Raji (cell line): ENCODE data around the gene RAB18.

Source experiments
- POLR2A ChIP-seq: IDR thresholded peaks from 2 replicates; pipeline ENCODE4 v1.6.1; 2011; ENCODE audit warnings: low read depth, low read length, control low read depth; ENCODE audit not compliant: insufficient read depth

The RAB18 gene

DNA sequence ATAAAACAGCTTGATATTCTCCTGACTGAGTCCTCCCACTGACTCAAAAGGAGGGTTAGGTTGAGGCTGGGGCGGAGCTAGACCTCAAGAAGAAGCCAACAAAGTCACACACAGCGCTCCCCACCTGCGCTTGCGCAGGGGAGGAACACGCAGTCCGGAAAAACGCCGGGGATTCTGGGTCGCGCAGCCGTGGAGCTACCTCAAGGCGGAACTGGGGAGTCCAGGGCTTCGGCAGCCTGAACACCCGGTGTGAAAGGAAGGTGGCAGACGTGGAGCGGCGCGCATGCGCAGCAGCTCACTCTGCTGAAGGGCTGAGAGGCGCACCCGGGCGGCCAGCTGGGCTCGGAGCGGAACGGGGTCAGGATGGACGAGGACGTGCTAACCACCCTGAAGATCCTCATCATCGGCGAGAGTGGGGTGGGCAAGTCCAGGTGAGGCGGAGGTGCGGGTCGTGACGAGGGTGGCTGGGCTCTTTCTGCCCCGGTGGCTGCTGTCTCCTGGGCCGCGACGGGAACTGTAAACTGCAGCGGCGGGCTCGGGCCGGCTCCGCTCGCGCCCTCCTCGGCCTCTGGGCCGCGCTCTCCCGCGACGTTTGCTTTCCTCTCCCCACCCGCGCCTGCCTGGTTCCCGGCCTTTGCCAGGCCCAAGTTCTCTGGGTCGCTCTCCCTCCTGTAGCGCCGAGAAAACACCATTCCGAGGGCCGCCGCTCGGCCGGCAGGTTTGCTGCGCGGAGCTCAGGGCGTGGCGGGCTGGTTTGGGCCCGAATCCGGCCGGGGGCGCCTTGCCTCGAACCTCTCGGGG, at the start of gene RAB18:
RAB18 (plus strand) TSS at position 298 of the 801 bp plus-strand sequence; CDS start at position 364, 66 bp downstream.
- peak; percentile 93 for TF ChIP-seq POLR2A

DNA sequence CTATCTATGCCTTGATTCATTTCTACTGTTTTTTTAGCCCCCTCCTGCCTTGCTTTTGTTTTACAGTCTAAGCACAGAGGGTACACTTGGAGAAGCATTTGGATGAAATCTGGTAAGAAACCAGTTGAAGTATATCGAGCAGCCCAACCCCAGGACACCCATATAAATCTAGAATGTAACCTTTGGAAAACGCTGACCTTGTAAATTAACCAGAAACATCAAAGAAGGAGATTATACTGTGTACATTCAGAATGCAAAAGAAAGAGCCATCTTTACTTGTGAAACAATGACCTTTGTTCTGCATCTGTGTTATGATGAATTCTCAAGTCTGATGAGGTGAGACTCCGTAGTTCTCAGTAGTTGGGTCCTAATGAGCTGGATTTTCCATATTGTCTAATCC, 49.3 kb upstream of the RAB18 start:
- no peak for TF ChIP-seq POLR2A

DNA sequence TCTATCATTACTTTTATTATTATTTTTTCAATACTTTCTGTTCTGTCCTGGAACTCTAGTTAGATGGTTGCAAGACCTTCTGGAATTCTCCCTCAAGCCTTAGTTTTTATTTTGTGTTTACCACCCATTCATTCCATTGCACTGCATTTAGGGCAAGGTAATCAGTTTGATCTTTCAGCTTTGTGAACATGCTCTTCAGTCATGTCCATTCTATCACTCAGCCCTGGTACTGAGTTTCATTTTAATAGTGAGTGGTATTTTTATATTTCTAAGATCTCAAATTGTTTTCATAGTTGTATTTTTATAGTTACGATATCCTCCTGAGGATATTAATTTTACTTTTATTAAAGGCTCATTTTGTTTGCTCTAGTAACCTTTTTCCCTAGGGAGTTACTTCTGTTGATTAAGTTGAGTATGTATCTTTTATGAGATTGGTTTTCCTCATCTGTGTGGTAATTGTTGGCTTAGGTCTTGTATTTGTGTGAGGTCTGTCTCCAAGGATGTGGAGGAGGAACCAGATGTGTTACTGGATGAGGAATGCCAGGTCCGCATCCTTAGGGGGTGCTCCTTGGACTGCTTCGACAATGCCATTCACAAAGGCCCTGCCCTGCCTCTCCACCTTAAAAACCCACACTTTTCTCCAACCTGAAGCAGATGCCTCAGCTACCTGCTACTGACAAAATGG, 46.7 kb upstream of the RAB18 start:
- no peak for TF ChIP-seq POLR2A

DNA sequence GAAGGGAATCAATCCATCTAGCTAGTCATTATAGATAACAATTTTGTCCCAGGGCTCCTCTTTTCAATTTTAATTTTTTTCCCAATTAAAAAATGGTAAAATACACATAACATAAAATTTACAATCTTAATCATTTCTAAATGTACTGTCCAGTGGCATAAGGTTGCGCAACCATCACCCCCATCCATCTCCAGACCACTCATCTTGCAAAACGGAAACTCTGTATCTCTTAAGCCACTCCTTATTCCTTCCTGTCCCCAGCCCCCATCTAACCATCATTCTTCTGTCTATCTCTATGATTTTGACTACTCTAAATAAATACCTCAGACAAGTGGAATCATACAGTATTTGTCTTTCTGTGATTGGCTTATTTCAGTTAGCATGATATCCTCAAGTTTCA, 46.1 kb upstream of the RAB18 start:
- no peak for TF ChIP-seq POLR2A

DNA sequence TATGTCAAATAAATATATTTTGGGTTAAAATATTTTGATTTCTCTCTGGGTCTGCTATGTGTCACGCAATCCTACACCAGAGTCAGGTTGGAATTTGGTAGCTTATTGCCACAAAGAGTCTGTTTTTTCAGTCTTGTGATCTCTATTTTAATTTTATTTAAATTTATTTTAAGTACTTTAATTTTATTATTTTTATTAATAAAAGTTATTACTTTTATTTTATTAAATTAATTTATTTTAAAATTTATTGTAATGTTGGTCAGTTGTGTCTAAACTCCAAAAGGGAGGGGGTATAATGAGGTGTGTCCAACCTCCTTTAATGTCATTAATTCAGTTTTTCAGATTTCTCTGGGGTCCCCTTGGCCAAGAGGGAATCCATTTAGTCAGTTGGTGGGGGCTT, 42.8 kb upstream of the RAB18 start:
- no peak for TF ChIP-seq POLR2A

DNA sequence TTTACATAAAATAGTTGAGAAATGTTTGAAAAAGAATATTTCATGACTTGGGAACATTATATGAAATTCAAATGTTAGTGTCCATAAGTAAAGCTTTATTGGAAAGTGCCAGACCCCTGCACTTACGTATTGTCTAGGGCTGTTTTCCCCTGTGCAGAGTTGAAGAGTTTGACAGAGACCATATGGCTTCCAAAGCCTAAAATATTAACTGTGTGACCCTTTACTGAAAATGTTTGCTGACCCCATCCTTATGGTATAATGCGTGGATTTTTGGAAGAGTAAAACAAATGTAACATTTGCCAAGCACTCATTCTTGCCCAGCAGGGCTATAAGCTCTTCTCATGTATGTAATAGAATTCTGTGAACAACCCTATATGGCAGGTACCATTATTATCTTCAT, 40.1 kb upstream of the RAB18 start:
- TF ChIP-seq POLR2A = no peak

DNA sequence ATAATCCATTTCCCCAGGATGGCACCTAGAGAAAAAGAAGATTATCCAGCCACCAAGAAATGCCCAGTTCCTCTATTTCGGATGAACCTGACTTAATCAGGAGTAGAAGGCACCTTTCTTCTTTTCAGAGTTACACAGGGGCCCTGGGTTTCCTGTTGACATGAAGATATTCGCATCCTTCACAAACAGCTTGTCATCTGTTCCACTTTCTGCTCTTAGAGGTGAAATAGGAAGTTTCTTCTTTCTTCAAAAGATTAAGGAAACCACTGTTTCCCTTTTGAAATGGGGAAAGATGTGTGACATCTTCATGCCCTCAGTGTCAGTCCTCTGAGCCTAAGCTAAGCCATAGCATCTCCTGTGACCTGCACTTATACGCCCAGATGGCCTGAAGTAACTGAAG, 39.1 kb upstream of the RAB18 start:
- no peak for TF ChIP-seq POLR2A

DNA sequence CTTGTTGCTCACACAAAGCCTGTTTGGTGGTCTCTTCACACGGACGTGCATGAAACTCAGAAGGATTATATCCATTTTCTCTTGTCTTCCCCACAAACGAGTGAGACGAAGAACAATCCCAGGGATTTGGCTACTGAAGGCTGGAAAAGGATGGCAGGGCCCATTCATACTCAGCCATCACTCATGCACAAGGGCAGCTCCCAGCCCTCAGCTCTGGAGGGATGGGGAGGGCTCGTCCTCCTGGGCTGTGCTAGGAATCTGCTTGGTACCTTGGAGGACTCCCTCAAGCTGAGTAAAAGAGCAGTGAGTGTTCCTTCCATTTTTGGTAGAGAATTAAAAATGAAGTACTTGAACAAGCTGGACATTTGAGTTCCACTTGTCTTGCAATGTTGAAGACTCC, 33.2 kb upstream of the RAB18 start:
- no peak for TF ChIP-seq POLR2A

DNA sequence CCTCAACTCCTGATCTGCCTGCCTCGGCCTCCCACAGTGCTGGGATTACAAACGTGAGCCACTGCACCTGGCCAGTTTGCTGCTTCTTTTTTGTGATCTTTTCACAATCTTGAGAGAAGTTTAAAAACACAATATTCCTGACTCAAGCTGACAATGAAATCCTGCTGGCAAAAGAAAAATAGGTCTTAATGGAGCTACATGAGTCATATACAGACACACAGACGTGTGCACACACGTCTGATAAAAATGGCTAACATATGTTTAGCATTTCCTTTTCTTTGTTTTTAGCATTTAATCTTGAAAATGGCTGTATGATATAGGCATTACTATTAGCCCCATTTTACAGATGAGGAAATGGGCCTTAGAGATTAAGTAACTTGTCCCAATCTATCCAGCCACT, 29.4 kb upstream of the RAB18 start:
- TF ChIP-seq POLR2A = no peak

DNA sequence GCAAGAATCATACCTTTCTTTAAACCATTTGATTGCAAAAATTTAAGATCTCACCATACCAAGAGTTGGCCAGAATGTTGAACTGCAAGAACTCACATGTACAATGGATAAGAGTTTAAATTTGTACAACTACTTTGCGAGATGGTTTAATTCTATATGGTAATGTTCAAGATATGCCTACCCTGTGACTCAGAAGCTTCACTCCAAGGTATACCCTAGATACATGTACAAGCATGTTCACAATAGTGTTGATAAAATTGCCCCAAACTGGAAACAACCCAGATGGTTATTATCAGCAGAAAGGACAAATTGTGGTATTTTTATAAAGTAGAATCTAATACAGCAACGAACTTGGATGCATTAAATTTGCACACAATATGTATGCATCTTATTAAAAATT, 25.1 kb upstream of the RAB18 start:
- no peak for TF ChIP-seq POLR2A

DNA sequence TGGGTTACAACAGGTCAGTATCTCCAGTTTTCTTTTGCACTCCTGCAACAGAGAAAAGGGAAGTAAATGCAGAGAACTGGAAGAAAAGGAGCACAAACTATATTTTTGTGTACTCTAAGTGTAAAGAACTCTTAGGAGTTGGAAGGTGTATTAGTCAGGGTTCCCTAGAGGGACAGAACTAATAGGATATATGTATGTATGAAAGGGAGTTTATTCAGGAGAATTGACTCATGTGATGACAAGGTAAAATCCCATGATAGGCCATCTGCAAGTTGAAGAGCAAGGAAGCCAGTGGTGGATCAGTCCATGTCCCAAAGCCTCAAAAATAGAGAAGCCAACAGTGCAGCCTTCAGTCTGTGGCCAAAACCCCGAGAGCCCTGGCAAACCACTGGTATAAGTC, 22.6 kb upstream of the RAB18 start:
- TF ChIP-seq POLR2A = no peak

DNA sequence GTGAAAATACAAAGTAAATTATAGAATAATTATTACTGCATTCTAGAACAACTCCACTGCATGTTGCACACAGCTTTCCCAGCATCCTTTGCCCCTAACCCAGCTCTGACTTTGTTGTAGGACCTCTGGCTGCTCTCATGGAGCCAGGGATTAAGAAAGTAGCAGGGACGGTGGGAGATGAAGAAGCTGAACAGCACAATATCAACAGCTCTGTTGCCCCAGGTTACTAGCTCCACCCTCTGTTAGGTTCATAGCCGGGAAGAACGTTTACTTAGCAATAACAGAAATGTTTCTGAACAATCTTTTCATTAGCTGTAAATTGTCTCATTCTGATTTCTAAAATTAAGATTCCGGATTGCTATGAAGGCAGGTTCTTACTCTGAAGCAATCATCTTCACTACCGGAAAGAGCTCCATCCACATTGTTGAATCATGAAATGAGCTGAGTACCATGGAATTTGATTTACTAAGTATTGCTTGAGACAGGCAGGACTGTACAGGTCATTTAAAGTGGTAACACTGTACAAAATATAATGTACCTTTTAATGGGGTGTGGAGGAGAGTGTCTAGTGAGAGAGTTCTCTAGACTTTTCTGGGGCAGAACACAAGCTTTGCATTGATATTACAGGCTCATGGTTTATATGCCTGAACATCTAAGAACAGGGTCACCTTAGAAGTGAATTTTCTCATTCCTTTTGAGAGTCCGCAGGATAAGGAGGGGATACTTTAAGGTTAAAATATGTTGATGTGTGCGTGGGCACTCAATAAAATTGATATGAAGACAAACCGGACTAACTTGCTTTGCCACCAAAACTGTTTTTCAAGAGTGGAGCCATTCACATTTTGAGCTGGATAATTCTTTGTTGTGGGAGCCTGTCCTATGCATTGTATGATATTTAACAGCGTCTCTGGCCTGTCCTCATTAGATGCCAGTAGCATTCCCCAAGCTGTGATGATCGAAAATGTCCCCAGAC, 20.8 kb upstream of the RAB18 start:
- no peak for TF ChIP-seq POLR2A

DNA sequence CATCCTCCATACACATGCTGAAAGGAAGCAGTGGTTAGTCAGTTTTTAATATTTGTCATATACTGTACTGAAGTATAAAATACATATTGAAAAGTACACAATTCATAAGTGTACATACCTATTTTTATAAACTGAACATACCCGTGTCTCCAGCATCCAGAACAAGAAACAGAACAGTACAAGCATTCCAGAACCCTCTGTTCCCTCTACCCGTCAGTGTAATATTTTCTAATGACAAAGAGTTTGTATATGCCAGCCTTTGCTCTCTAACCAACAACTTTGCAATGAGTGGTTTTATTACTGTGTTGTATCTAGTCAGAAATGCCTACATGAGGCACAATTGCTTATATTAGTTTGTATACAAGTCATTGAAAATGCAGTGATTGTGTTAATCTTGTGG, 18.7 kb upstream of the RAB18 start:
- no peak for TF ChIP-seq POLR2A

DNA sequence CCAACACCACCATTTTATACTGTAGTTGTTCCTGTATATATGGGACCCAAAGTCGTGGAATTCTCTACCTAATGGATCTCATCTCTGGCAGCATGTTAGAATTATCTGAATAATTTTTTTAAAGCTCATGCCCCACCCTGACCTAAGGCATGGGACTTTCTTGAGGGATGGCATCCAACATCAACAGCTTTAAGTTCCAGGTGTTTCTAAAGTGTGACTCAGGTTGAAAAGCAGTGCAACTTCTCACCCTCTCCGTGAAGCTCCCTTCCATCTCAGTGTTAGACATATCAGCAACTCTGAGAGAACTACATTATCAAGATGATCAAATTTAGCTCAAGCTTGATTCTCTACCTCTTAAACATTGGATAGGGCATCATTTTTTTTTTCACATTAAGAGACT, 18.1 kb upstream of the RAB18 start:
- no peak for TF ChIP-seq POLR2A

DNA sequence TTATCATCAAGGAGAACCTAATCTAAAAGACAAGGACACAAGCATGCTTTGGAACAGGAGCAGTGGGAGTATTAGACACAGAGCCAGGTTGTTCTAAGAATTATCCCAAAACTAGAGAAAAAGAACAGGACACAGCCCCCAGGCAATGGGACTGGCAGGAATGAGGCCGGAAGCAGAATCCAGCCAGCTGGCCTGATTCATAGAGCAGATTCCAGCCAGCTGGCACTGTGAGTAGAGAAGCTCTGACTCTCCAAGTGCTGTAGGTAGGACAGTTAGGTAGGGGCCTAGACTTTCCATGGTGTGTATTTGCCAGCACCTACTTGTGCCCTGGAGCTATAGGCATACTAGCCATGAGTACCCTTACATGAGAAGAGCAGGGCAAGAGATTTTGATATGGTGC, 13.3 kb upstream of the RAB18 start:
- TF ChIP-seq POLR2A = no peak
